ENCODE measurements around the gene MEG3. TPM values are rescaled to one million over a fixed set of nuclear protein-coding genes. Genes with fewer than 3 reads are reported as not detected.

Gene MEG3
- total RNA-seq, 3 donors from 2014 or later (not counting 1 experiment from before 2014, with no cell fraction given), result 1.0 to 6.6 (median 1.9) TPM

- ATAC-seq, result no peak
- Mint-ChIP-seq H3K27me3 (ENCODE audit: low read depth in 2 of 2) (no peaks in the 10 kb centered on the region), H3K9me3 (no peaks in the 10 kb centered on the region), H3K4me3 (no peak overlapping the region), H3K4me1 (no peaks in the 10 kb centered on the region), H3K36me3 (no peaks in the 10 kb centered on the region), H3K27ac (no peak overlapping the region)
- no peaks in the 10 kb centered on the region for H3K9me3 ChIP-seq (ENCODE audit: control insufficient read depth, insufficient read depth, low read length)
- H3K27ac ChIP-seq (ENCODE audit: low read length), result no peak overlapping the region
- no peaks in the 10 kb centered on the region for H3K36me3 ChIP-seq (ENCODE audit: control insufficient read depth, insufficient read depth, low read length)
- TF ChIP-seq CTCF (IDR thresholded peaks at IDR 0.05), result no peak
- no peaks in the 10 kb centered on the region for H3K27me3 ChIP-seq (ENCODE audit: control insufficient read depth, insufficient read depth, low read length)
- H3K4me1 ChIP-seq (ENCODE audit: control insufficient read depth, insufficient read depth, low read length), result no peaks in the 10 kb centered on the region
- WGBS (ENCODE audit: insufficient coverage), result 81% methylated on average over 8 of the region's 8 CpGs
- no peak overlapping the region for H3K4me3 ChIP-seq (ENCODE audit: low read length)
- DNase-seq, result no peak
- intact Hi-C loops (cut with micrococcal nuclease), result no loop called here
Measured at GRCh38 chr14:100842799-100843198, 16.9 kb downstream of the MEG3 start.

- H3K4me1 Mint-ChIP-seq, result no peaks in the 10 kb centered on the region
- Histone ChIP-seq H3K27me3 (ENCODE audit: control insufficient read depth, insufficient read depth, low read length) (no peaks in the 10 kb centered on the region), H3K9me3 (ENCODE audit: control insufficient read depth, insufficient read depth, low read length) (no peaks in the 10 kb centered on the region), H3K36me3 (ENCODE audit: control insufficient read depth, insufficient read depth, low read length) (no peaks in the 10 kb centered on the region), H3K27ac (ENCODE audit: low read length) (no peak overlapping the region), H3K4me1 (ENCODE audit: control insufficient read depth, insufficient read depth, low read length) (no peaks in the 10 kb centered on the region), H3K4me3 (ENCODE audit: low read length) (no peak overlapping the region)
- H3K9me3 Mint-ChIP-seq, result no peaks in the 10 kb centered on the region
- H3K4me3 Mint-ChIP-seq, result no peak overlapping the region
- intact Hi-C loops (cut with micrococcal nuclease), result no loop called here
- H3K27ac Mint-ChIP-seq, result no peak overlapping the region
- no peak for TF ChIP-seq CTCF (IDR thresholded peaks at IDR 0.05)
- no peaks in the 10 kb centered on the region for H3K36me3 Mint-ChIP-seq
- 38% methylated on average over 4 of the region's 4 CpGs for WGBS (ENCODE audit: insufficient coverage)
- DNase-seq (no peak), ATAC-seq (no peak)
- H3K27me3 Mint-ChIP-seq (ENCODE audit: low read depth in 2 of 2), result no peaks in the 10 kb centered on the region
Measured at GRCh38 chr14:100844082-100844408, 18.1 kb downstream of the MEG3 start.

- Histone ChIP-seq H3K4me3 (ENCODE audit: low read length) (no peak overlapping the region), H3K27me3 (ENCODE audit: control insufficient read depth, insufficient read depth, low read length) (no peaks in the 10 kb centered on the region), H3K36me3 (ENCODE audit: control insufficient read depth, insufficient read depth, low read length) (no peaks in the 10 kb centered on the region), H3K9me3 (ENCODE audit: control insufficient read depth, insufficient read depth, low read length) (no peaks in the 10 kb centered on the region), H3K4me1 (ENCODE audit: control insufficient read depth, insufficient read depth, low read length) (no peaks in the 10 kb centered on the region), H3K27ac (ENCODE audit: low read length) (no peak overlapping the region)
- Mint-ChIP-seq H3K9me3 (no peaks in the 10 kb centered on the region), H3K4me3 (no peak overlapping the region), H3K4me1 (no peaks in the 10 kb centered on the region), H3K27ac (no peak overlapping the region), H3K36me3 (no peaks in the 10 kb centered on the region), H3K27me3 (ENCODE audit: low read depth in 2 of 2) (no peaks in the 10 kb centered on the region)
- WGBS (ENCODE audit: insufficient coverage), result 86% methylated on average over 9 of the region's 9 CpGs
- ATAC-seq (no peak), DNase-seq (no peak)
- intact Hi-C loops (cut with micrococcal nuclease), result no loop called here
- no peak for TF ChIP-seq CTCF (IDR thresholded peaks at IDR 0.05)
Measured at GRCh38 chr14:100844421-100844820, 18.5 kb downstream of the MEG3 start.

- intact Hi-C loops (cut with micrococcal nuclease), result no loop called here
- Histone ChIP-seq H3K4me3 (ENCODE audit: low read length) (no peak overlapping the region), H3K4me1 (ENCODE audit: control insufficient read depth, insufficient read depth, low read length) (no peaks in the 10 kb centered on the region), H3K9me3 (ENCODE audit: control insufficient read depth, insufficient read depth, low read length) (no peaks in the 10 kb centered on the region), H3K27me3 (ENCODE audit: control insufficient read depth, insufficient read depth, low read length) (no peaks in the 10 kb centered on the region), H3K27ac (ENCODE audit: low read length) (no peak overlapping the region), H3K36me3 (ENCODE audit: control insufficient read depth, insufficient read depth, low read length) (no peaks in the 10 kb centered on the region)
- Mint-ChIP-seq H3K4me1 (no peaks in the 10 kb centered on the region), H3K27ac (no peak overlapping the region), H3K4me3 (no peak overlapping the region), H3K36me3 (no peaks in the 10 kb centered on the region), H3K27me3 (ENCODE audit: low read depth in 2 of 2) (no peaks in the 10 kb centered on the region), H3K9me3 (no peaks in the 10 kb centered on the region)
- ATAC-seq (no peak), DNase-seq (no peak)
- TF ChIP-seq CTCF (IDR thresholded peaks at IDR 0.05), result no peak
- WGBS (ENCODE audit: insufficient coverage), result 90% methylated on average over 10 of the region's 13 CpGs
Measured at GRCh38 chr14:100844846-100845245, 18.9 kb downstream of the MEG3 start.

Measured in natural killer cell (primary cell).